Measurements from ENCODE around the gene DUSP7.

Gene DUSP7

GRCh38 chr3:52056521-52056967 is at the start of gene DUSP7:
DUSP7 (minus strand) TSS chr3:52056571; CDS start chr3:52056366, 205 bp downstream.
- DNase-seq (ENCODE audit: low spot score): peak; percentile 71

GRCh38 chr3:52104684-52105640 is 48.6 kb upstream of the DUSP7 start:
- no peak for DNase-seq (ENCODE audit: low spot score)

GRCh38 chr3:52102934-52103333 is 46.6 kb upstream of the DUSP7 start:
- DNase-seq (ENCODE audit: low spot score): no peak

- peak; percentile 91 for DNase-seq (ENCODE audit: low spot score)
These were observed 42.6 kb upstream of the DUSP7 start for GRCh38 chr3:52099001-52099401.

- DNase-seq (ENCODE audit: low spot score): peak; percentile 45
These were observed 41.6 kb upstream of the DUSP7 start for GRCh38 chr3:52097851-52098507.

- peak; percentile 73 for DNase-seq (ENCODE audit: low spot score)
These were observed 39.8 kb upstream of the DUSP7 start for GRCh38 chr3:52095990-52096775.

- DNase-seq (ENCODE audit: low spot score): no peak
These were observed 38.5 kb upstream of the DUSP7 start for GRCh38 chr3:52094571-52095485.

GRCh38 chr3:52093756-52094545 is 37.6 kb upstream of the DUSP7 start:
- DNase-seq (ENCODE audit: low spot score): peak; percentile 99

GRCh38 chr3:52092891-52093290 is 36.5 kb upstream of the DUSP7 start:
- DNase-seq (ENCODE audit: low spot score): no peak

GRCh38 chr3:52092271-52092660 is 35.9 kb upstream of the DUSP7 start:
- DNase-seq (ENCODE audit: low spot score): no peak

- DNase-seq (ENCODE audit: low spot score): peak; percentile 83
These were observed 35.4 kb upstream of the DUSP7 start for GRCh38 chr3:52091586-52092270.

- no peak for DNase-seq (ENCODE audit: low spot score)
These were observed 34.6 kb upstream of the DUSP7 start for GRCh38 chr3:52090933-52091468.

- DNase-seq (ENCODE audit: low spot score): peak; percentile 90
These were observed 34.0 kb upstream of the DUSP7 start for GRCh38 chr3:52090131-52090932.

- no peak for DNase-seq (ENCODE audit: low spot score)
These were observed 33.3 kb upstream of the DUSP7 start for GRCh38 chr3:52089691-52090090.

- DNase-seq (ENCODE audit: low spot score): peak; percentile 67
These were observed 32.3 kb upstream of the DUSP7 start for GRCh38 chr3:52088445-52089367.

GRCh38 chr3:52087731-52088130 is 31.4 kb upstream of the DUSP7 start:
- no peak for DNase-seq (ENCODE audit: low spot score)

- peak; percentile 45 for DNase-seq (ENCODE audit: low spot score)
These were observed 30.7 kb upstream of the DUSP7 start for GRCh38 chr3:52086976-52087663.

All from kidney tubule cell (primary cell).